Activated CD4-positive, alpha-beta T cell treated with anti-CD3 and anti-CD28 coated beads for 1 hour (primary cell): ENCODE measurements around the gene SPI1.

Experiments used
- DNase-seq: peaks from one replicate; pipeline ENCODE4 v3.0.0-alpha.2; 2020

Gene SPI1

DNA sequence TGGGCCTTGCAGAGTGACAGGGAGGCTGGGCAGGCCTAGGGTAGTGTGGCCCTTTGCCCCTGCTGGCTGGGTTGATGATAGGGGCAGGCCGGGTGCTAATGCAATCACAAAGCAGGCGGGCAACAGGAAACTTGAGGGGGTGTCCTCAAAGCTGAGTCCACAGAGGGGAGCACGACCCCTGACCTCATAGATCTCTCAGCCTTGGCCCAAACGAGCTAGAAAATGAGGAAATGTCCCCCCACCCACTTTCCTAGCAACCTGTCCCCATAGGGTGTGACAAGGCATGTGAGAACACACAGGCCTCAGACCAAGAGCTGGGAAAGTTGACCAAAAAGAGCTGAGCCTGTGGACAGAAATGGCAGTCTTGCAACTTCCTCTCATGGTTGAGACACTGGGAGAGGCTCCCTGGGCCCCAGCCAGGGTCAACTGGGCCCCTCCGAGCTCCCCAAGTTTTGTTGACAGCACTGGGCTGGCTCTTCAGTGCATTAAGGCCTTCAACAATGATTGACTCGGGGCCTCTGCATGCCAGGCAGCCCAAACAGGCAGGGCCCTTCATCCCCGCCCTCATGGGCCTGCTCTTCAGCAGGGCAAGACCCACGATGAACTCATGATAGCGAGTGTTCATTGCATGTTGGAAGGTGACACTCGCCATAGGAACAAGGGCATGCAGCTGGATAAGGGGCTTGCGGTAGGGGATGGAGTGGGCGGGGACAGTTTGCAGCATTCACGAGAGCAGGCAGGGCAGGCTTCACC is 9.8 kb upstream of the SPI1 start:
- no peak for DNase-seq

DNA sequence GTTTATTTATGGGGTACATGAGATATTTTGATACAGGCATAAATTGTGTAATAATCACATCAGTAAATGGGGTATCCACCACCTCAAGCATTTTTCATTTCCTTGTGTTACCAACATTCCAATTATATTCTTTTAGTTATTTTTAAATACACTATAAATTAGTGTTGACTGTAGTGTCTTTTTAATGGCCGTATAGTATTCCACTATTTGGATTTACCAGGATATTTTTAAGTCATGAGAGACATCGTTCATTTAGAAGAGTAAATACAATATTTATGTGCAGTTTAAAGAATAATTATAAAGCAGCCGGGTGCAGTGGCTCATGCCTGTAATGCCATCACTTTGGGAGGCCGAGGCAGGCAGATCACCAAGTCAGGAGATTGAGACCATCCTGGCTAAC is 6.2 kb upstream of the SPI1 start:
- DNase-seq, result no peak

DNA sequence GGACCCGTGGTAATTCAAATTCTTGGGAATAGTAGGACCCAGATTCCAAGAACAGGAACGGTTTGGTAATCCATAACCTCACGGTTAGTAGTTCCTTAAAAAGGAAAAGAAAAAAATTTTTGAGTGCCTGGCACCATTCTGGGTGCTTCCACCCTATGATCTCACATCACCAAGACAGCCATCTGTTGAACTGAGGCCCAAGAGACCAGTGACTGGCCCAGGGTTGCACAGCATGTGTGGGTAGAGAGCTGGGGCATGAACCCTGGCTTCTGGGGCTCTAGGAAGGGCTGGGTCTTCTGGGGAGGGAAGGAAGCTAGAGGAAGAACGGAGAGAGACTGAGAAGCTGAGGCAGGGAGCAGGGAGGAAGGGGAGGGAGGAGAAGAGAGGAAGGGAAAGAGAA is 4.7 kb upstream of the SPI1 start:
- DNase-seq, result no peak

DNA sequence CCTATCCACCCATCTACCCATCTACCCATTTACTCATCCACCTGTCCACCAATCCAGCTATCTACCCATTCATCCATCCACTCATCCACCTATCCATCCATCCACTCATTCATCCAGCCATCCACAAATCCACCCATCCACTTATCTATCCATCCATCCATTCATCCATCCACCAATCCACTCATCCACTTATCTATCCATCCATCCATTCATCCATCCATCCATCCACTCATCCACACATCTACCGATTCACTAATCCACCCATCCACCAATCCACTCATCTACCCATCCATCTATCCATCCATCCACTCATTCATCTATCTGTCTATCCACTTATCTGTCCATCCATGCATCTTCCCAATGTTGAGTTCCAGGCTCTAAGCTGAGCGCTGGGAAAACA is 1.7 kb upstream of the SPI1 start:
- no peak for DNase-seq

DNA sequence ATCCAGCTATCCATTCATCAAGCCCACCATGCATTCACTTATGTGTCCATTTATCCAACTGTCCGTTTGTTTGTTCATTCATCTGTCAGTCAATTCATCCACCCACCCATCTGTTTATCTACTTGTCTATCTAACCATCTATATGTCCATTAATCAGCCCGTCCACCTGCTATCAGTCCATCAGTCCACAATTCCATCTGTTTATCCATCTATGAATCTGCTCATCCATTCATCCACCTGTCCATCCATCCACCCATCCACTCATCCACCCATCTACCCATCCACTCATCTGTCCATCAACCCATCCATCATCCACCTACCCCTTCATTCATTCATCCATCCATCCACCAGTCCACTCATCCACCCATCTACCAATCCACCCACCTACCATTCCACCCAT is 970 bp upstream of the SPI1 start:
- no peak for DNase-seq

DNA sequence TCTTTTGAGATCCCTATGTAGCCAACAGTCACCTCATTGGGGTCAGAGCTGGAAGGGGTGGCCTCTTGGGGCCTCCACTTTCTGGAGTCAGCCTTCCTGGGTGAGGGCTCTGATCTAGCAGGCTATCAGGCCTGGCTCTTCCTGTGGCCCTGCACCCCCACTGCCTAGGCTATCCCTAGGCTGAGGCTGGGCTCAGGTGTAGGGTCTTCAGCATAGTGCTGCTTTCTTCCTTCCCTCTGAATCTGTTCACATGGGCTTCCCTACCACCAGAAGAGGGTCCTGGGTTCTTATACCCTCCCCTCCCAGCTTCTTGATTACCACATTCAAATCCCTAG is 456 bp upstream of the SPI1 start:
- no peak for DNase-seq

DNA sequence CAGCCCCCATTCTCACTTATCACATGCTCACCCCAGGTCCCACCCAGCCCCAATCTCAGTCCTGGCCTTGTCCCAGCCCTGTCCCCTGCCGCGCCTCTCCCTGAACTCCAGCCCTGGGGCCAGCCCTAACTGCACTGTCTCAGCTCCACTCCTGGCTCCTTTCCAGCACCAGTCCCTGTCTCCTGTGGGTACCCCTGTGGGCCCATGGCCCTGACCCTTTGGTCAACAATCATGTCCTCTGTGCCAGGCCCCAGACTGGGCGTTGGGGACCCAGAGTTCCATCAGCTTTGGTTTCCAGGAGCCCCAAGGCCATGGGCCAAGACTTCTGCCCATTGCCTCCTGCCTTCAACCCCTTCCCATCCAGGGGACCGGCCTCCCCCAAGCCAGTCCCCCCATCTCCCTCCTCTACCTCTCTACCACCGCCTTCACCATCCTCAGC is 757 bp downstream of the SPI1 start:
- no peak for DNase-seq

DNA sequence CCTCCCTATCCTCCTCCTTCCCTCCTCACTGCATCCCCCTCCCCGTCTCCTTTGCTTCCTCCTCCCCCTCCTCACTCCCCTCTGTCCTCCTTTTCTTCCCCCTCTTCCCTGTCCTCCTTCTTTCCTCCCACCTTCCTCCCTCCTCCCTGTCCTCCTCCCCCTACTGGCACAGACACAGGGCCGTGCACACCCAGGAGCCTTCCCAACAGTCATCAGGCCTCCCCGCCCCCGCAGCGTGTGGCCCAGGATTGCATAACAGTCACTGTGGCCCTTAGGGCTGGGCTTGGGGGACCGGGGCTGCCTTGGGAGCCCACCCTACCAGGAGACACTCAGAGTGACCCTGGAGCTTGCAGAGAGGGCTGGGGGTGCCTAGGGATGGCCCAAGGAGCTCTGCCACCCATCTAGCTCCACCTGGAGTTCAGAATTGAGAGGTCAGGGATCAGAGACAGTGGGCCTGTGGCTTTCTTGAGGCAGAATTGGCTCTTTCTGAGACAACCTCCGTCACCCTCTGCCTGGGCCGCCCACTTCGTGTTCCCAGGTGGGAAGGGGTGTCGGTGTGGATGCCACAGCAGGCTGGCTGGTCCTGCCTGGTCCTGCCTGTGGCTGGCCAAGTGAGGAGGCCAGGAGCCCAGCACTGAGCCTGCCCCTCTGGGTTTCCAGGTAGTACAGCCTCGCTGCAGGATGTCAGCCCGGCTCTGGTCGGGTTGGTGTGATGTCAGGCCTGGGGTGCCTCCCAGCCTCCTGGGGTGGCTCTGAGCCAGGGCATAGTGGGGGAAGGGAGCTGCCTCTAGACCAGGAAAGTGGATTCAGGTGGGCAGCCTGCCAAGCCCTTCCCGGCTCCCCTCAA is 1.6 kb downstream of the SPI1 start:
- DNase-seq, result no peak

DNA sequence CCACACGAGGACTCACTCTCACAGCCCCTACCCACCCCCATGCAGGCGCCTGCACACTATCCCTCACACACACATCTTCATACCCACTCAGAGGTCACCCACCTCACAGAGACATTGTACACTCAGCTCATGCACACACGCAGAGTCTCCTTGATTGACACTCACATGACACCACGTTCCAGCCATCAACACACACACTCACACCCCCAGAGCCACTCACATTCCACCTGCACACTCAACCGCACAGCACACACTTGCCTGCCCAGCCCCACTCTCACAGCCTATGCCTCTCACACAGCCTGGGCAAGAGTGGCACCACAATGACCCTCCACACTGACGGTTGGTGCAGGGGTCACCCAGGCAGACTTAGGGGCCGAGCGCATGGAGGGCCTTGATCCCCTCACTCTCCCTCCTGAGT is 2.2 kb downstream of the SPI1 start:
- no peak for DNase-seq

DNA sequence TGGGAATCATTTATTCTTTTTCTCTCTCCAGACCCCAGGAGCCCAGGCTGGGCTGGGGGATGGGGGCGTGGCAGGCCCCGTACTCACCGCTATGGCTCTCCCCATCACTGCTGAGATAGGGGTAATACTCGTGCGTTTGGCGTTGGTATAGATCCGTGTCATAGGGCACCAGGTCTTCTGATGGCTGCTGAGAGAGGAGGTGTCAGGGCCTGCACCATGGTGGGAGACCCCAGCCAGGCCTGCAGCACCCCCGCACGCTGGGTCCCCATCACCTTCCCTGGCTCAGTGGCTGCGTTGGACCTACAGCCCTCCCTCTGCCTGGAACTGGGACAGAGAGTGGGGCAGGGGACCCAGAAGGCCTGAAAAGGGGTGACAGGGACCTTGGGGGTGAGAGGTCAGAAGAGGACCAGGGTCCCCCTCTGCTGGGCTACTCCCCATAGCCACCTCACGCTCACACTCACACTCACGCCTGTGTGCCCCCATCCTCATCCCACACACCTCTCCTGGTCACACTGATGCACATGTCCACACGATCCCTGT is 2.7 kb downstream of the SPI1 start:
- DNase-seq, result no peak

DNA sequence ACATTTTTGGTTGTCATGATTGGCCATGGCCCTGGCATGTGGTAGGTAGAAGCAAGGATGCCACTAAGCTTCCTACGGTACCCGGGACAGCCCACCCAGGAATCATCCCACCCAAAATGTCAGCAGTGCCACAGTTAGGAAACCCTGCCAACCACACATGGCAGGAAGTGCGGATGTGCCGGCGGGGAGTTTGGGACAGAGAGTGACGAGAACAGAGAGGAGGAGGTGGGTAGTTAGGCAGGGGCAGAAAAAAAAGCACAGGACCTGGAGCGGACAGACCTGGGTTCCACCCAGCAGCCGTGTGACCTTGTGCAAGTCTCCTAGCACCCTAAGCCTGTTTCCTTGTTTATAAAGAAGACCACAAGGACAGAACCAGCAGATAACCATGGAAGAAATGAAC is 3.3 kb downstream of the SPI1 start:
- DNase-seq, result no peak

DNA sequence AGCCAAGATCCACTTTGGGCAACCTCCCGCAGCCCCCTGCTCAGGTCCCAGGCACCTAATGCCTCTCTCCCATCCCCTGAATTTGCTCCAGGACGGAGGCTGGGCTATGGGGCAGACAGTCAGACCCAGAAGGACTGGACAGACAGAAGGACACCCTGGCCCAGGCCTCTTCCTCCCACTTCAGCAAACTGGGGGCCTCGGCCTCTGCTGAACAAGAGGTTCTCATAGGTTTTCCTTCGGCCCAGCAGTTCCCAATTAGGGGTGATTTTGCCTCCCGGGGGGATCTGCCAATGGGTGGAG is 3.7 kb downstream of the SPI1 start:
- DNase-seq, result no peak

DNA sequence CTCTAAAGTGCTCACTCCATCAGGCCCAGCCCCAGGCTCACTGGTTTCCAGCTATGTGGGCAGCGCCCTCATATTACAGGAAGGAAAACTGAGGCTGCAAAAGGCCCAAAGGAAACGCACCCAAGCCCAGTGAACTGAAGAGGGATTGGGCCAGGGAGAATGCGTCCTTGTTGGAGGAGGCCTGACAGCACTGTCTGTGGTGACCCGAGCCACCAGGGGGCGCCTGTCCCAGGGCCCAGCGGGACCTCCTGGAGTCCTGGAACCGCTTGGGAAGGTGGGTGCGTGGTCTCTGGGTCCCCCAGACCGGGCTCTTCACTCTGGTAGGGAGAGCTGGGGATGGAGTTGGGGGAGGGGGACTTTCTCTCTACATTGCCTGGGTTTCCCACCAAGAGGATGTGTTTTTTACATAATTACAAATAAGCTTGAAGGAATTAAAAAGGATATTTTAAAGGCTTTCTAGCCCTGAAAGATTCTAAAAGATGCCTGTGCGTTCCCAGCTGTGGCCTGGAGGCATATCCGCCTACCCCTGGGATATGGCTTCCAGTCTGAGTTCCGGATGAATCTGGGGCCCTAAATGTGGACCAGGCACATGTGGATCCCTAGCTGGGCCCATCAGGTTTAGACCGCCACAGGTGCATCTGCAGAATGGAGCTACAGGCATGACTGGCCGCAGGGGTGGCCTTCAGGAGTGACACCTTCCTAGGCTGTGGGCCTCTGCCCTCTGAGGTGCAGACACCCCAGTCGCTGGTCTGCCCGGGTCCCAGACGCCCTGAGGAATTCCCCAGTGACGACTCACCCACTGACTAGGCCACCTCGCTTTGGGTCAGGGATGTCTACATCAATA is 4.2 kb downstream of the SPI1 start:
- DNase-seq, result peak; percentile 75

DNA sequence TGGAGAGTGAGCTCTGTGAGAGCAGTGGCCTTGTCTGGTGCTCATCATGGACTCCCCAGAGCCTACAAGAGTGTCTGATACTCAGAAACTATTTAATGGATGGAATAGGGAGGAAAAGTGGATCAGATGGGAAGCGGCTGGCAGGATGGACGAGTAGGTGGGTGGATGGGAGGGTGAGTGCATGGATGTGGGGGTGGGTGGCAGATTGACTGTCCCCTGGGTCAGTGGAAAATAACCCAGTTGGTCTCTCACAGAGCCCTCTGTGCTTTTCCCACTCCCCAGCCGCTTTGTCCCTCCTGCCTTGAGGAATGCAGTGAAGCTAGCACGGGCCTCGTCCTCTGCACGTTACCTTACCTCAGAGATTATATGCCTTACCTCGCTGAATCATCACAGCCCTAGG is 5.9 kb downstream of the SPI1 start:
- no peak for DNase-seq

DNA sequence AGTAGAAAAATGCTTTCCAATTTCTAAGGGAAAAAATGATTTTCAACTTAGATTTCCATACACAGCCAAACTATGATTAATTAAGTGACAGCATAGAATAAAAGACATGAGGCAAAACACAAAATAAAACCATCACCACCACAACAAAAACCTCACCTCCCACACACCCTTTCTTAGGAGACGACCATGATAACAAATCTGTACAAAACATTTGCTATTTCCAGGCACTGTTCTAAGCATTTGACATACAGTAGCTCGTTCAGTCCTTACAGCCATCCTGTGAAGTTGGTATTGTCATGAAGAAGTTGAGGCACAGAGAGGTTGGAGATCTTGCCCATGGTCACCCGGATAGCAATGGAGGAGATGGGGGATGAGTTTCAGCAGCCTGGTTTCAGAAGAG is 8.7 kb downstream of the SPI1 start:
- DNase-seq, result no peak

DNA sequence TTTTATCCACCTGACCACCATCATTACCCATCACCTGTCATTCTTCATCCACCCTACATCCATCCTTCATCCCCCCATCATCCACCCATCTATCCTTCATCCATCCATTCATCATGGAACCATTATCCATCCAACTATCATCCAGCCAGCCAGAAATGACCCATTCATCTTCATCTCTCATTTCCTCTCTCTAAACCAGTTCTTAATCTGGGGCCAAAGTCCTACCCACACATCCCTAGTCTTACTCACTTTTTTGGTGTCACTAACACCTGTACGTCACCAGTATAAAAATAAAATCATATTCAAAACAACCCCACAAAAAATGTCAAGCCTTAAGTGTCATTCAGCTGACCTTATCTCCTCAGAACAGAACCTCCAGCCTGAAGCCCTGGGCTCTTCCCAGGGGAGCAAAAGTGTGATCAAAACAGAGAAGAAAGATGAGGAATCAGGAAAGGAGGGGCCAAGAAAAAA is 12.3 kb downstream of the SPI1 start:
- no peak for DNase-seq

DNA sequence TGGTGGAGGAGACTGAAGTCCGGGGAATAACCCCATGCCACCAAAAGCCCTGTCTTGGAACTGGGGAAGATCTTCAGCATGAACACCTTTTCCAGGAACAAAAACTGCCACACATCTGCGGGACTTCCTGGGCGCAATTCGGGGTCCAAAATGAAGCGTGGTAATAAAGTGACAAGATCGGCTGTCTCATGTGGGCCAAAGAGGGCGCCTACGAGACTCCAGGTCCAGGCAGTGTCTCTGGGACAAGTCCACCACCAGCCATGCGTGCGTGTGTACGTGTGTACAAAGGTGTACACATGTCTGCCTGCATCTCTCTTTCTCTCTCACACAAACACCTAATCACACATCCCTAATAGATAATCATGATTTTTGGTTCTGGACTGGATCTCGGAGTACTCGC is 16.9 kb downstream of the SPI1 start:
- DNase-seq, result no peak

DNA sequence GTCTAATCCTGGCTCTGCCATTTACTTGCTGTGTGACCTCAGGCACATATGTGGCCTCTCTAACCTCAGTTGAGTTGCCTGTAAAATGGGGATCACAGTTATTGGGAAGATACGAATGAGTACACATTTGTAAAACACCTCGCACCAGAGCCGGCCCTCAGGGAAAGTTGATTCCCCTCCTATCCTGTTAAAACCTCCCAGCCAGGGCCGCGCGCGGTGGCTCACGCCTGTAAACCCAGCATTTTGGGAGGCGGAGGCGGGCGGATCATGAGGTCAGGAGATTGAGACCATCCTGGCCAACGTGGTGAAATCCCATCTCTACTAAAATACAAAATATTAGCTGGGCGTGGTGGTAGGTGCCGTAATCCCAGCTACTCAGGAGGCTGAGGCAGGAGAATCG is 18.0 kb downstream of the SPI1 start:
- DNase-seq, result no peak

DNA sequence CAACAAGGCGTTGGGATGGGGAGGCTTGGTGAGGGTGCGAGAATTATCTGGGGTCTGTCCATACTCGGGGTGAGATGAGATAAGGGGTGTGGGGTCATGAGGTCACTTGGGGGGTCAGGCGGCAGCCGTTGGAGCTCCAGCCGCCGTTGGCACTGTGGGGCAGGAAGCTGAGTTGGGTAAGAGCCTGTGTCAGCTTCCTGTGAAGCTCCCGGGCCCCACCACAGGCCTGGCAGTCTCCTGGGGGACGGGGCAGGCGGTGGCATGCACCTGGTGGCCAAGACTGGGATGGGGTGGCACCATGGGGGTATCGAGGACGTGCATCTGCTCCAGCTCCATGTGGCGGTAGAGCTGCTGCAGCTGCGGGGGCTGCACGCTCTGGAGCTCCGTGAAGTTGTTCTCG is 18.8 kb downstream of the SPI1 start:
- DNase-seq, result no peak

DNA sequence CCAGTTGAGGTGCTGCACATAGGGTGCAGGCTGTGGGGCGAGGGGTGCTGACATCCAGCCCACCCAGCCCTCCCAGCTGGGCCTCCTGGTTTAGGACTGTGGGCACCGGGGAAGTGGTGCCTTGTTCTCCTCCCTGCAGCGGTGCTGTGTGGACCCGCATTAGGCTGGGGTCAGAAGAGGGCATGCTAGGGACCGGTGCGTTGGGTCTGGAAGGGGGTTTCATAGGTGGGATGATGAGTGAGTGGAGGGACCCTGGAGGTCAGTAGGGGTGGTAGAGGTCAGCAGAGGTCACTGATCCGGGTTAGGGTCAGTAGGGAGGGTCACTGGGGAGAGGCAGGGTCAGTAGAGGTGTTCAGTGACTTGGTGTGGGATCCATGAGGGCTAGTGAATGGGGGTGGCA is 19.2 kb downstream of the SPI1 start:
- DNase-seq, result no peak

DNA sequence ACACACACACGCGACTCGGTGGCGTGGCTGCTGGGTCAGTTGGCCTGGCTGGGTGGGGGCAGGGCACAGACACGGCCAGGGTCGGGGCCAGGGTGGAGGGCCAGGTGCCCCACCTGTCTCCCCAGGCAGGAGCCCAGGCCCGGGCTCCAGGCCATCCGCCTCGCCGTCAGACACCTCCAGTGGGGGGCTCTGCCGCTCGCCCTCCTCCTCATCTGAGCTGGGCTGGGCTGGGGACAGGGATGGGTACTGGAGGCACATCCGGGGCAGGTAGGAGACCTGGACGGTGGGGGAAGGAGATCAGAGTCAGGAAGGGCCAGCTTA is 19.7 kb downstream of the SPI1 start:
- no peak for DNase-seq

DNA sequence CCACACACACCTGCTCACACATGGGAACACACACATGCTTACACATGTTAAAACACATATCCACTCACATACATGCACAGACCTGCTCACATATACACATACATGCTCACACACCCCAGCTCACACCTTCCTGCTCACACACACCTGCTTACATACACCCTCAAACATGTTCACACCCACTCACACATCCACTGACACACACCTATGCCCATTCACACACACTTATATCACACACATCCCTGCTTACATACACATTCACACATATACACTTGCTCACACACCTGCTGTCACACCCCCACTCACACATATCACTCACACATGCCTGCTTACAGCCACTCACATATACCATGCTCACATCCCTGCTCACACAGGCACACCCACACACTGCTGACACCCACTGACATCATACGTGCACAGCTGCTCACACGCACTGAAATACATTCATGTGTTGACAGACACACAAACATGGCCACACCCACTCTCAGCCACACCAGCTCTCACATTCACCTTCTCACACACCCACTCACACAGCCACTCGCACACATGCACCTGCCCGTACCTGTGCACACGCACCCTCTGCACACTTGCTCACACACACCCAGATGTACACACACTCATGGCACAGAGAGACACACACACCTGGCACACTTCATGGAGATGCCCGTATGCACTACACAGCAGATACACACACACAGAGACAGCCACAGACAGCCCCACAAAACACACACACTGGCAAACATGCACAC is 20.2 kb downstream of the SPI1 start:
- DNase-seq, result no peak

DNA sequence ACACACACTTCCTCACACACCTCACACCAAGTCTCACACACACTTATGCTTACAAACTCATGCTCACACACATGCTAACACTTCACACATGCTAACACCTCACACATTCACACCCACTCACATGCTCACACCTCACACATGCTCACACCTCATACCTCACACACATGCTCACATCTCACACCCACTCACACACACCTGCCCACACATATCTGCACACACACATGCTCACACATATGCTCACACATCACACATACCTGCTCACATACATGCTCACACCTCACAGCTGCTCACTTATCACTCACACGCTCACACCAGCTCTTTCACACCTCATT is 21.4 kb downstream of the SPI1 start:
- DNase-seq, result no peak
